ENCODE measurements around the gene ATG7.
"Not testable (repeated sequence)": the region's sequence is repeated elsewhere in the genome, so short reads cannot be mapped to it uniquely, and the experiment has no call there.

Gene ATG7

GRCh38 chr3:11392014-11392859 lies 120.0 kb downstream of the ATG7 start:
- FAIRE-seq: no peak

- FAIRE-seq: no peak
Measured at GRCh38 chr3:11392860-11393114, 120.6 kb downstream of the ATG7 start.

GRCh38 chr3:11393401-11393800 lies 121.2 kb downstream of the ATG7 start:
- FAIRE-seq: no peak

- no peak for FAIRE-seq
Measured at GRCh38 chr3:11394392-11394791, 122.2 kb downstream of the ATG7 start.

- no peak for FAIRE-seq
Measured at GRCh38 chr3:11400213-11400612, 128.0 kb downstream of the ATG7 start.

- FAIRE-seq: no peak
Measured at GRCh38 chr3:11401434-11401833, 129.2 kb downstream of the ATG7 start.

GRCh38 chr3:11405323-11405722 lies 133.1 kb downstream of the ATG7 start:
- FAIRE-seq: no peak

- FAIRE-seq: no peak
Measured at GRCh38 chr3:11407644-11408043, 135.4 kb downstream of the ATG7 start.

GRCh38 chr3:11408324-11408859 lies 136.2 kb downstream of the ATG7 start:
- FAIRE-seq: not testable (repeated sequence)

- FAIRE-seq: no peak
Measured at GRCh38 chr3:11410564-11410963, 138.4 kb downstream of the ATG7 start.

GRCh38 chr3:11411956-11412355 lies 139.8 kb downstream of the ATG7 start:
- FAIRE-seq: no peak

- FAIRE-seq: no peak
Measured at GRCh38 chr3:11413071-11413470, 140.9 kb downstream of the ATG7 start.

- FAIRE-seq: no peak
Measured at GRCh38 chr3:11415099-11415498, 142.9 kb downstream of the ATG7 start.

GRCh38 chr3:11420066-11420465 lies 147.9 kb downstream of the ATG7 start:
- FAIRE-seq: no peak

GRCh38 chr3:11422291-11422690 lies 150.1 kb downstream of the ATG7 start:
- FAIRE-seq: no peak

- no peak for FAIRE-seq
Measured at GRCh38 chr3:11423868-11424267, 151.7 kb downstream of the ATG7 start.

- FAIRE-seq: peak; percentile 28
Measured at GRCh38 chr3:11424277-11424676, 152.1 kb downstream of the ATG7 start.

- FAIRE-seq: no peak
Measured at GRCh38 chr3:11430207-11430606, 158.0 kb downstream of the ATG7 start.

GRCh38 chr3:11430624-11431023 lies 158.4 kb downstream of the ATG7 start:
- FAIRE-seq: no peak

- no peak for FAIRE-seq
Measured at GRCh38 chr3:11431319-11431718, 159.1 kb downstream of the ATG7 start.

GRCh38 chr3:11434017-11434526 lies 161.9 kb downstream of the ATG7 start:
- FAIRE-seq: no peak

GRCh38 chr3:11434563-11435096 lies 162.4 kb downstream of the ATG7 start:
- no peak for FAIRE-seq

- no peak for FAIRE-seq
Measured at GRCh38 chr3:11435440-11436165, 163.4 kb downstream of the ATG7 start.

GRCh38 chr3:11436775-11437174 lies 164.6 kb downstream of the ATG7 start:
- no peak for FAIRE-seq
